ENCODE results near the gene KCTD4.
"Not testable (repeated sequence)": the region's sequence is repeated elsewhere in the genome, so short reads cannot be mapped to it uniquely, and the experiment has no call there.

KCTD4 gene

DNA sequence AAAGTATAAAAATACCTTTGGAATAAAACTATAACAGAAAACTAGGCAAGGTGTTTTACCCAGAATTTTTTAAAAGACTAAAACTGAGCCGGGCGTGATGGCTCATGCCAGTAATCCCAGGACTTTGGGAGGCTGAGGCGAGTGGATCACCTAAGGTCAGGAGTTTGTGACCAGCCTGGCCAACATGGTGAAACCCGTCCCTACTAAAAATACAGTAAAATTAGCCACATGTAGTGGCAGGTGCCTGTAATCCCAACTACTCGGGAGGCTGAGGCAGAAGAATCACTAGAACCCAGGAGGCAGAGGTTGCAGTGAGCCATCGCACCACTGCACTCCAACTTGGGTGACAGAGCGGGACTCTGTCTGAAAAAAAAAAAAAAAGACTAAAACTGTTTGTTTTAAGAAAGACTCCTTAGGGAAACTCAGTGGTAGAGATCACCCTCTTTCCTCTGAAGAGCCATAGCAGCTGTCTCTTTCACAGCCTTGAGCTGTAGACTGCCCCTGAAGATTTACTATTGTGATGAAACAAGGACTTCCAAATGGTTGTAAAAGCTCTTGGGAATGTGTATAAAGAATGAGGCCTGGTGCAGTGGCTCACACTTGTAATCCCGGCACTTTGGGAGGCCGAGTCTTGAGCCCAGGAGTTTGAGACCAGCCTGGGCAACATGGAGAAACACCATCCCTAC lies 14.7 kb upstream of the KCTD4 start:
- DNase-seq = no peak

GRCh38 chr13:45209229-45209628 lies 8.4 kb upstream of the KCTD4 start:
- DNase-seq = no peak

GRCh38 chr13:45208132-45208531 lies 7.3 kb upstream of the KCTD4 start:
- no peak for DNase-seq

GRCh38 chr13:45207319-45207718 lies 6.5 kb upstream of the KCTD4 start:
- no peak for DNase-seq

GRCh38 chr13:45206340-45206739 lies 5.5 kb upstream of the KCTD4 start:
- DNase-seq = no peak

- DNase-seq = no peak
These were observed 4.3 kb upstream of the KCTD4 start for GRCh38 chr13:45205124-45205523.

- DNase-seq = no peak
These were observed 1.1 kb downstream of the KCTD4 start for GRCh38 chr13:45199711-45200110.

- DNase-seq = no peak
These were observed 1.9 kb downstream of the KCTD4 start for GRCh38 chr13:45198924-45199323.

GRCh38 chr13:45198041-45198440 lies 2.8 kb downstream of the KCTD4 start:
- no peak for DNase-seq

DNA sequence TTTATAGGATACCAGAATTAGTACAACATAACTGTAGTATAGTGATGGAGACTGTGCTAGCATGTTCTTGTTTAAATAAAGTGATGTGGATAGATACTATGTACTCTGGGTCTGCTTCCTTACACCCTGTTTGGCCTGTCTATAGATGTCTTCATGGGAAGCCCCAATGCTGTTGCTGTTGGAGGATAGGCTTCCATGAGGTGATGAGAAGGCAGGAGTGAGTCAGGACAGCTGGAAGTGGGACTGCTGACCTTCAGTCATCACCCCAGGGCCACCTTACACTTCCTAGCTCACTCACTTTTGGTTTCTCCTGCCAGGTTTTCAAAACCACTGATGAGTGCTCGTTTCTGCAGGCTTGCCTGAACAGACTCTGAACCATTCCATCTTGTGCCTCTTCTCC lies 4.2 kb downstream of the KCTD4 start:
- no peak for DNase-seq

- DNase-seq = no peak
These were observed 4.7 kb downstream of the KCTD4 start for GRCh38 chr13:45196096-45196495.

- no peak for DNase-seq
These were observed 5.4 kb downstream of the KCTD4 start for GRCh38 chr13:45195421-45195820.

GRCh38 chr13:45194081-45194939 lies 6.5 kb downstream of the KCTD4 start:
- no peak for DNase-seq

- no peak for DNase-seq
These were observed 9.0 kb downstream of the KCTD4 start for GRCh38 chr13:45191874-45192273.

GRCh38 chr13:45189511-45189910 lies 11.3 kb downstream of the KCTD4 start:
- not testable (repeated sequence) for DNase-seq

GRCh38 chr13:45189077-45189476 lies 11.8 kb downstream of the KCTD4 start:
- not testable (repeated sequence) for DNase-seq

- no peak for DNase-seq
These were observed 15.6 kb downstream of the KCTD4 start for GRCh38 chr13:45185286-45185685.

DNA sequence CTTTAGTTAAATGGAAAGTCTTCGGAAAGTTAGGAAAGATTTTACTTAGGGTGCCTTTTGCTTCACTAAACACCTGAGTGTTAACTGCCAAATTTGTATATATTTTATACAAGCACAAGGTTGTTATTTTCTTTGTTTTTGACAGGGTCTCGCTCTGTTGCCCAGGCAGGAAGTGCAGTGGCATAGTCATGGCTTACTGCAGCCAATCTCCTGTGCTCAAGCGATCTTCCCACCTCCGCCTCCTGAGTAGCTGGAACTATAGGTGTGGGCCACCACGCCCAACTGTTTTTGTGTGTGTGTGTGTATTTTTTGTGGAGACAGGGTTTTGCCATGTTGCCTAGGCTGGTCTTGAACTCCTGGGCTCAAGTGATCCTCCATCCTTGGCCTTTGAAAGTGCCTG lies 16.2 kb downstream of the KCTD4 start:
- DNase-seq = no peak

GRCh38 chr13:45180713-45181601 lies 19.9 kb downstream of the KCTD4 start:
- DNase-seq = no peak

- DNase-seq = no peak
These were observed 20.5 kb downstream of the KCTD4 start for GRCh38 chr13:45180303-45180702.

- no peak for DNase-seq
These were observed 21.4 kb downstream of the KCTD4 start for GRCh38 chr13:45179428-45179827.

DNA sequence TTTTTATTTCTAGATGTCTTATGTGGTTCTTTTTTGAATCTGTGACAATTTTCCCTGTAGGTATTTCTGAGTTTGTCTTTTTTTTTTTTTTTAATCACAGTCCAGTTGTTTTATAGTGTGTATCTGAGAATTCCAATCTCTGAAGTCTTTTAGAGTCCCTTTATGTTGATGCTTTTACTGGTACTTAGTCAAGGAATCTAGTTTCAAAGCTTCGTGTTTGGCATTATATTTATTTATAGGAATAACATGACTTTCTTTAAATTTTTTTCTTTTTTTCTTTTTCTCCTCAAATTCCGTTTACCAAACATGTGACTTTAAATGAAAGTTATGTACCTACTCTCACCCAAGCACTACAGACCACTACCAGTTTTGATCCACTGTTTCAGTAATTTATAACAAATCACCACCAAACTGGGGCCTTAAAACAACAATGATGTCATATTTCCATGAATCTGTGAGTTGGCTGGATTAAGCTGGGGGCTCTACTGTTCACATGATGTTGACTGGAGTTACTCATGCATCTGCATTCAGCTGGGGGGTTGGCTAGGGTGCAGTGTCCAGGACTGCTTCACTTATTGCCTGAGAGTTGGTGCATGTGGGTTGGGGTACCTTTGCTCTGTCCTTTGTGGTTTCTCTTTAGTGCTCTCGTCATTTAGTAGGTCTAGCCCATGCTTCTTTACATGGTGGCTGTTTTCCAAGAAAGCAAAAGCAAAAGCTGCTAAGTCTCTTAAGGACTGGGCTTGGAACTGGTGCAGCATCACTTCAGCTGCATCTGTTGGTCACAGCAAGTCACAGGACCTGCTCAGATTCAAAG lies 22.3 kb downstream of the KCTD4 start:
- no peak for DNase-seq
